ENCODE results near the gene LSM7.

- TF ChIP-seq POLR2A (IDR thresholded peaks at IDR 0.05) (no peak), CTCF (IDR thresholded peaks at IDR 0.05) (peak in 1 of 3 donors; percentile 18)
Observed at GRCh38 chr19:2330632-2331284, 2.4 kb upstream of the LSM7 start.

All from lower leg skin (tissue), 3 donors.